A549 (cell line): ENCODE measurements around the gene MVD. TPM values are rescaled to one million over a fixed set of nuclear protein-coding genes. Genes with fewer than 3 reads are reported as not detected.

Experiments
- ATAC-seq, 2 experiments: fragments of 200-7000 bp in 1 of 2; fragments of >200 bp in 1 of 2; cut with Nextera tagmentation in 1 of 2; cut with Tn5 transposase in 1 of 2; 3 replicates each; pipeline versions ENCODE4 v1.8.0 to v1.9.1; 2018 to 2020; ENCODE audit warnings: mild to moderate bottlenecking in 1 of 2, moderate library complexity in 1 of 2
- CTCF ChIA-PET: fragments of 300-600 bp; sonication (Branson Sonifier 250); formaldehyde crosslinking; extraction: SDS; loops from one replicate; lab custom pipeline; 2021; ENCODE audit warnings: antibody characterized with exemption, inconsistent platforms; lab: Yijun Ruan, JAX
- POLR2A ChIA-PET: fragments of 350-600 bp; formaldehyde crosslinking; extraction: SDS; loops from one replicate; lab custom pipeline; 2021; ENCODE audit warnings: antibody characterized with exemption, inconsistent platforms; lab: Yijun Ruan, JAX
- DNase-seq, 2 experiments: peaks; one replicate each; pipeline versions ENCODE4 v3.0.0 to v3.0.0-alpha.2; 2011 to 2016; ENCODE audit warnings: low read depth in 1 of 2, low spot score in 1 of 2
- FAIRE-seq: peaks from 2 replicates; lab custom pipeline; 2011; peaks lifted over from hg19 to GRCh38; lab: Jason Lieb, UNC
- H3K27ac ChIP-seq, 2 experiments: fragments of >200 bp; sonication (Bioruptor Twin); formaldehyde crosslinking; 3 replicates each; pipeline ENCODE4 v1.5.1; 2016 to 2017
- H3K4me1 ChIP-seq: fragments of >200 bp; sonication (Bioruptor Twin); formaldehyde crosslinking; 3 replicates; pipeline ENCODE4 v1.6.1; 2016
- H3K4me2 ChIP-seq: fragments of >200 bp; sonication (Bioruptor Twin); formaldehyde crosslinking; 3 replicates; pipeline ENCODE4 v1.6.1; 2016
- H3K4me3 ChIP-seq: fragments of >200 bp; sonication (Bioruptor Twin); formaldehyde crosslinking; 3 replicates; pipeline ENCODE4 v1.5.1; 2016
- H3K9me3 ChIP-seq: fragments of >200 bp; sonication (Bioruptor Twin); formaldehyde crosslinking; 3 replicates; pipeline ENCODE4 v1.6.1; 2016
- CBX8 ChIP-seq: fragments of 200-600 bp; sonication (generic); IDR thresholded peaks from 2 replicates; pipeline ENCODE4 v1.6.1; 2016
- CEBPB ChIP-seq, 2 experiments: fragments of >200 bp in 1 of 2; sonication (Bioruptor Twin) in 1 of 2; formaldehyde crosslinking in 1 of 2; IDR thresholded peaks; 2 replicates each; pipeline ENCODE4 v1.6.1; 2012 to 2016
- CHD2 ChIP-seq: fragments of 150-350 bp; IDR thresholded peaks from 2 replicates; pipeline ENCODE4 v1.6.1; 2014; ENCODE audit warnings: low read length; ENCODE audit not compliant: partially characterized antibody
- FOXS1 ChIP-seq: fragments of 250-450 bp; sonication (Bioruptor Pico); IDR thresholded peaks from 2 replicates; pipeline ENCODE4 v1.5.0; 2020; ENCODE audit warnings: mild to moderate bottlenecking, moderate library complexity
- HDAC2 ChIP-seq: fragments of 200-600 bp; sonication (generic); IDR thresholded peaks from 2 replicates; pipeline ENCODE4 v1.6.1; 2016
- MAZ ChIP-seq: fragments of 150-350 bp; IDR thresholded peaks from 2 replicates; pipeline ENCODE4 v1.6.1; 2014; ENCODE audit warnings: antibody characterized with exemption, low read depth, low read length, borderline replicate concordance
- MYC ChIP-seq: IDR thresholded peaks from 2 replicates; pipeline ENCODE4 v1.6.1; 2012; ENCODE audit warnings: mild to moderate bottlenecking, inconsistent platforms, low read length, improper control_type of control experiment, borderline replicate concordance
- PHF8 ChIP-seq: fragments of 200-600 bp; sonication (generic); IDR thresholded peaks from 2 replicates; pipeline ENCODE4 v1.6.1; 2016; ENCODE audit warnings: low read depth, mild to moderate bottlenecking, antibody characterized with exemption, moderate library complexity, borderline replicate concordance
- RARB ChIP-seq: fragments of 250-450 bp; sonication (Bioruptor Pico); IDR thresholded peaks from 2 replicates; pipeline ENCODE4 v1.8.0; 2021; ENCODE audit warnings: mild to moderate bottlenecking, moderate library complexity
- RNF2 ChIP-seq: fragments of 200-600 bp; sonication (generic); IDR thresholded peaks from 2 replicates; pipeline ENCODE4 v1.6.1; 2016; ENCODE audit warnings: low read depth, mild to moderate bottlenecking, antibody characterized with exemption, moderate library complexity, borderline replicate concordance
- TFCP2L1 ChIP-seq: fragments of 250-450 bp; sonication (Bioruptor Pico); IDR thresholded peaks from 2 replicates; pipeline ENCODE4 v1.5.0; 2021; ENCODE audit warnings: mild to moderate bottlenecking
- ZC3H11A ChIP-seq: fragments of 450-650 bp; IDR thresholded peaks from 2 replicates; pipeline ENCODE4 v1.6.1; 2014; ENCODE audit warnings: antibody characterized with exemption, mild to moderate bottlenecking
- ZSCAN20 ChIP-seq: fragments of 250-450 bp; sonication (Bioruptor Pico); IDR thresholded peaks from 2 replicates; pipeline ENCODE4 v1.8.0; 2022; ENCODE audit warnings: mild to moderate bottlenecking, moderate library complexity
- WGBS: methylation state at CpG from one replicate; pipeline ENCODE4 v1.1.6; 2017; ENCODE audit errors: missing lambda C conversion rate; 5-methylcytosine and 5-hydroxymethylcytosine counted together
- polyA plus RNA-seq, 4 experiments: library from polyadenylated mRNA; depleted of rRNA in 3 of 4; stranded (reverse); fragments of >200 nt; fragmentation: RNase III in 1 of 4; extraction: RNeasy Plus Mini Kit Qiagen cat#74134 plus additional on column Dnase treatment in 1 of 4; gene quantifications; 2 replicates in 3 of 4; 3 replicates in 1 of 4; pipeline ENCODE4 v1.2.3, GENCODE V29; 2011 to 2017
- TF ChIP-seq, protein P1 (sequence below): fragments of >200 bp; sonication (Bioruptor Twin); formaldehyde crosslinking; IDR thresholded peaks from 3 replicates; pipeline ENCODE4 v1.6.1; 2016
- TF ChIP-seq, protein P2 (sequence below): IDR thresholded peaks from 2 replicates; pipeline ENCODE4 v1.6.1; 2012
- TF ChIP-seq, protein P3 (sequence below): fragments of >200 bp; sonication (Bioruptor Twin); formaldehyde crosslinking; IDR thresholded peaks from 3 replicates; pipeline ENCODE4 v1.5.1; 2016

Gene MVD
- polyA plus RNA-seq, 2 of the 4 experiments (the other 2 are of a cell fraction), result 5.8 to 43.1 TPM

DNA sequence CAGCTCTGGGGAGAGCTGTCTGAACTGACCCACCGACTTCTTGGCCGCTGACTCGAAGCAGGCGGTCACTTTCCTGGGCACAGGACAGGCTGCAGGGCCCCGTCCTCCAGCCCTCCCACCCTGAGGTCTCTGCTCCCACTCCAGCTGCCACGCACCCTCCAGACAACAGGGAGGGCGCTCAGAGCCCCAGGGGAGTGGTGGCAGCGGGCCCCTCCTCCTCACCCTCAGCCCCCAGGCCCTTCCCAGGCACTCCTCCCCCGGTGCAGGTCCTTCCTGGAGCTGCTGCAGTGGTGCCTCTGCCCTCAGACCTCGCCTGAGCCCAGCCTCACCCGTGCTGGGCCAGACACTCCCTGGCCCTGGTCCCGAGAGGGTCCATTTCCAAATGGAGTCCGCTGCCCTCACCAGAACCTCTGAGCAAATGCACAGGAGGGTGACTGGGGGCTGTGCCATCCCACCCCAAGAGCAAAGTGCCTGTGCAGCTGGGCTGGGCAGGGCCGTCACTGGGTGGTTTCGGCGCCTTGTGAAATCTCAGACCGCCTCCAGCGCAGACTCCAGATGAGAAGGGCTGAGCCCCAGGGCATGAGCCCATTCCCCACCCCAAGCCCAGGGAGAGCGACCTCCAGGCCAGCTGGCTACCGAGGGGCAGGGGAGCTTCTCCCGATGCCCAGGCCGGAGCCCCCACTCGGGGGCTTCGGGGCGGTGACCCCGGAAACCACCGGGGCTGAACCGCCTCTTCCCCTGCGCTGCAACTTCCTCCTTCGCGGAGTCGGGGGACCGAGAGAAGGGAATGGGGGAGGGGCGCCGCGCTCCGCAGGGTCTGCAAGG is 12.8 kb downstream of the MVD start:
- WGBS, result 25% methylated on average over 18 of the region's 37 CpGs
- ChIA-PET CTCF (interaction anchor here (1.0 to 2.0 kb wide), 4 partner anchors 11 to 88 kb away, joined by 3 to 7 read pairs (median 4); no protein-coding TSS in a partner anchor), POLR2A (no interaction called here)
- no peak for FAIRE-seq
- H3K4me1 ChIP-seq, result peaks cover 21% of the 10 kb centered on the region
- no peak for DNase-seq
- TF ChIP-seq RNF2 (0 out of 2 replicates have a peak, but pooled peaks have one; percentile 33), FOXS1 (CRISPR knock-in tag) (no peak), PHF8 (no peak), CEBPB (IDR thresholded peaks at IDR 0.05) (0 out of 4 replicates have a peak, but pooled peaks of 1 of the 2 experiments have one; percentile 2), TFCP2L1 (CRISPR knock-in tag) (no peak)
- TF ChIP-seq, protein P1, sequence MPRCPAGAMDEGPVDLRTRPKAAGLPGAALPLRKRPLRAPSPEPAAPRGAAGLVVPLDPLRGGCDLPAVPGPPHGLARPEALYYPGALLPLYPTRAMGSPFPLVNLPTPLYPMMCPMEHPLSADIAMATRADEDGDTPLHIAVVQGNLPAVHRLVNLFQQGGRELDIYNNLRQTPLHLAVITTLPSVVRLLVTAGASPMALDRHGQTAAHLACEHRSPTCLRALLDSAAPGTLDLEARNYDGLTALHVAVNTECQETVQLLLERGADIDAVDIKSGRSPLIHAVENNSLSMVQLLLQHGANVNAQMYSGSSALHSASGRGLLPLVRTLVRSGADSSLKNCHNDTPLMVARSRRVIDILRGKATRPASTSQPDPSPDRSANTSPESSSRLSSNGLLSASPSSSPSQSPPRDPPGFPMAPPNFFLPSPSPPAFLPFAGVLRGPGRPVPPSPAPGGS, result no peak
- TF ChIP-seq, protein P2, sequence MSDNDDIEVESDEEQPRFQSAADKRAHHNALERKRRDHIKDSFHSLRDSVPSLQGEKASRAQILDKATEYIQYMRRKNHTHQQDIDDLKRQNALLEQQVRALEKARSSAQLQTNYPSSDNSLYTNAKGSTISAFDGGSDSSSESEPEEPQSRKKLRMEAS, result 0 out of 2 replicates have a peak, but pooled peaks have one; percentile 11
- TF ChIP-seq, all 56 proteins: peak for 3
- Histone ChIP-seq H3K27ac (peak overlapping the region; percentile 89 to 93), H3K9me3 (no peaks in the 10 kb centered on the region), H3K4me2 (peak overlapping the region; percentile 99), H3K4me3 (peak overlapping the region; percentile 94)
- peak; percentile 45 to 61 for ATAC-seq

DNA sequence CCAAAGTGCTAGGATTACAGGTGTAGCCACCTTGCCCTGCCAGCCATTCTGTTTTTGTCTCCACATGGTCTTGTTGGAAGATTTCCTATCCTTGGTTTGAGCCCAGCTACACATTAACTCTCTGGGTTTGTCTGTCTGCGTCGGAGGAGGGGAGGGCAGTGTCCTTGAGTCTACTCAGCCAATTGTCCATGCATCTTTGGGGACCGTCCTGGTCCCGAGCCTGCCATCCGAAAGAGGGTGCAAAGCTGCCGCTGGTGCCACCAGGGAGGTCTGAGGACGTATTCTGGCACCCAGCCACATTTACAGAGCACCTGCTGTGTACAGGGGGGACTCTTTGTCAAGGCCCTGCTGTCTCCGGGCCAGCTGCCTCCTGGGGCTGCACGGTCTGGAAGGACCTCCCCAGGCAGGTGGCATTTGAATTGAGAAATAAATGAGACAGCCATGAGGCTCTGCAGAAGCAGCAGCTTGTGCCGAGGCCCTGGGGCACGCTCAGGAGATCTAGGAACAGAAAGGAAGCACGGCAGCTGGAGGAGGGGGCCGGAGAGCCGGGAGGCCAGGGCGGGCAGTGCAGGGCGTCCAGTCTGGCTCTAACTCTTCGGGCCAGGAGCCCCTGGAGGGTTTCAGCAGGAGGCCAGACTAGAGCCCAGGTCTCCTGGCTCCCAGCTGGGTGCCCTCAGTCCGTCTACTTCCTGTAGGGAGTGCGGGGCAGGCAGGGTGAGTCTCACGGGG is 13.5 kb downstream of the MVD start:
- 66% methylated on average over 18 of the region's 20 CpGs for WGBS
- CTCF ChIA-PET, result interaction anchor here (1.0 to 2.0 kb wide), 4 partner anchors 10 to 89 kb away, joined by 3 to 7 read pairs (median 4); no protein-coding TSS in a partner anchor
- peak in 1 of 2 experiments; percentile 6; a peak in 1 of 6 replicates for ATAC-seq
- Histone ChIP-seq H3K4me3 (peak overlapping the region; percentile 94), H3K4me2 (peak overlapping the region; percentile 99), H3K27ac (peak overlapping the region; percentile 89 to 93; a peak in 3 of 6 replicates), H3K9me3 (no peaks in the 10 kb centered on the region), H3K4me1 (peaks cover 21% of the 10 kb centered on the region)
- TF ChIP-seq MAZ, result no peak
- TF ChIP-seq, protein P2, result no peak
- TF ChIP-seq HDAC2, result no peak
- TF ChIP-seq MYC, result no peak
- no peak for TF ChIP-seq ZSCAN20 (CRISPR knock-in tag)
- TF ChIP-seq TFCP2L1 (CRISPR knock-in tag), result no peak
- TF ChIP-seq RARB (CRISPR knock-in tag), result no peak
- no peak for TF ChIP-seq CHD2
- TF ChIP-seq ZC3H11A, result no peak
- no peak for TF ChIP-seq CBX8
- TF ChIP-seq, protein P3, sequence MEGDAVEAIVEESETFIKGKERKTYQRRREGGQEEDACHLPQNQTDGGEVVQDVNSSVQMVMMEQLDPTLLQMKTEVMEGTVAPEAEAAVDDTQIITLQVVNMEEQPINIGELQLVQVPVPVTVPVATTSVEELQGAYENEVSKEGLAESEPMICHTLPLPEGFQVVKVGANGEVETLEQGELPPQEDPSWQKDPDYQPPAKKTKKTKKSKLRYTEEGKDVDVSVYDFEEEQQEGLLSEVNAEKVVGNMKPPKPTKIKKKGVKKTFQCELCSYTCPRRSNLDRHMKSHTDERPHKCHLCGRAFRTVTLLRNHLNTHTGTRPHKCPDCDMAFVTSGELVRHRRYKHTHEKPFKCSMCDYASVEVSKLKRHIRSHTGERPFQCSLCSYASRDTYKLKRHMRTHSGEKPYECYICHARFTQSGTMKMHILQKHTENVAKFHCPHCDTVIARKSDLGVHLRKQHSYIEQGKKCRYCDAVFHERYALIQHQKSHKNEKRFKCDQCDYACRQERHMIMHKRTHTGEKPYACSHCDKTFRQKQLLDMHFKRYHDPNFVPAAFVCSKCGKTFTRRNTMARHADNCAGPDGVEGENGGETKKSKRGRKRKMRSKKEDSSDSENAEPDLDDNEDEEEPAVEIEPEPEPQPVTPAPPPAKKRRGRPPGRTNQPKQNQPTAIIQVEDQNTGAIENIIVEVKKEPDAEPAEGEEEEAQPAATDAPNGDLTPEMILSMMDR, result no peak
- POLR2A ChIA-PET, result no interaction called here
- DNase-seq, result no peak
- FAIRE-seq, result no peak
